ENCODE measurements around the gene RIMBP2.

RIMBP2 gene

GRCh38 chr12:130644146-130644545, 72.0 kb downstream of the RIMBP2 start:
- no peak overlapping the region for H3K4me3 ChIP-seq (ENCODE audit: low read length)
- no peaks in the 10 kb centered on the region for H3K36me3 ChIP-seq (replicated peaks; ENCODE audit: insufficient read depth, low read length)
- H3K4me1 ChIP-seq (ENCODE audit: low read length), result no peaks in the 10 kb centered on the region
- no peaks in the 10 kb centered on the region for H3K9me3 ChIP-seq (replicated peaks; ENCODE audit: insufficient read depth, low read length)
- no peak overlapping the region for H3K27ac ChIP-seq (ENCODE audit: low read length)
- H3F3A ChIP-seq (ENCODE audit: insufficient read depth, low read length), result no peaks in the 10 kb centered on the region
- DNase-seq, result no peak
- H3K79me2 ChIP-seq (ENCODE audit: low read length), result no peaks in the 10 kb centered on the region
- H3K4me2 ChIP-seq (ENCODE audit: low read depth, low read length), result no peak overlapping the region
- TF ChIP-seq CTCF (IDR thresholded peaks at IDR 0.05; ENCODE audit: low read length) (no peak), EZH2 (optimal IDR thresholded peaks at IDR 0.05; ENCODE audit: low read depth, low read length) (no peak)
- H2AFZ ChIP-seq (ENCODE audit: low read length), result no peak overlapping the region
- H4K20me1 ChIP-seq (ENCODE audit: insufficient read depth, low read length), result no peaks in the 10 kb centered on the region
- no peaks in the 10 kb centered on the region for H3K9me2 ChIP-seq (replicated peaks; ENCODE audit: insufficient read depth, low read length)
- no peak overlapping the region for H3K9ac ChIP-seq (ENCODE audit: low read length)
- H3K27me3 ChIP-seq (replicated peaks; ENCODE audit: insufficient read depth, low read length), result no peaks in the 10 kb centered on the region; the same call in 1 of the 2 replicates

- H3K9ac ChIP-seq (ENCODE audit: low read length), result no peak overlapping the region
- H3K27ac ChIP-seq (ENCODE audit: low read length), result no peak overlapping the region
- no peaks in the 10 kb centered on the region; the same call in 1 of the 2 replicates for H3K27me3 ChIP-seq (replicated peaks; ENCODE audit: insufficient read depth, low read length)
- no peak overlapping the region for H2AFZ ChIP-seq (ENCODE audit: low read length)
- TF ChIP-seq EZH2phosphoT487 (IDR thresholded peaks at IDR 0.05; ENCODE audit: low read length) (no peak), CTCF (IDR thresholded peaks at IDR 0.05; ENCODE audit: low read length) (no peak), EZH2 (optimal IDR thresholded peaks at IDR 0.05; ENCODE audit: low read depth, low read length) (no peak)
- H3K4me1 ChIP-seq (ENCODE audit: low read length), result no peaks in the 10 kb centered on the region
- H3K9me2 ChIP-seq (replicated peaks; ENCODE audit: insufficient read depth, low read length), result no peaks in the 10 kb centered on the region
- DNase-seq, result no peak
- H3K9me3 ChIP-seq (replicated peaks; ENCODE audit: insufficient read depth, low read length), result no peaks in the 10 kb centered on the region
- no peak overlapping the region for H3K4me3 ChIP-seq (ENCODE audit: low read length)
- no peaks in the 10 kb centered on the region for H3K79me2 ChIP-seq (ENCODE audit: low read length)
- H3K36me3 ChIP-seq (replicated peaks; ENCODE audit: insufficient read depth, low read length), result no peaks in the 10 kb centered on the region
- H3F3A ChIP-seq (ENCODE audit: insufficient read depth, low read length), result no peaks in the 10 kb centered on the region
- H4K20me1 ChIP-seq (ENCODE audit: insufficient read depth, low read length), result no peaks in the 10 kb centered on the region
- H3K4me2 ChIP-seq (ENCODE audit: low read depth, low read length), result no peak overlapping the region
These were observed 73.2 kb downstream of the RIMBP2 start for GRCh38 chr12:130642856-130643255.

GRCh38 chr12:130641533-130642184, 74.4 kb downstream of the RIMBP2 start:
- Histone ChIP-seq H3K9me2 (replicated peaks; ENCODE audit: insufficient read depth, low read length) (no peaks in the 10 kb centered on the region), H4K20me1 (ENCODE audit: insufficient read depth, low read length) (no peaks in the 10 kb centered on the region), H3K9me3 (replicated peaks; ENCODE audit: insufficient read depth, low read length) (no peaks in the 10 kb centered on the region), H3K27ac (ENCODE audit: low read length) (no peak overlapping the region), H3K4me2 (ENCODE audit: low read depth, low read length) (no peak overlapping the region), H3K4me1 (ENCODE audit: low read length) (no peaks in the 10 kb centered on the region), H2AFZ (ENCODE audit: low read length) (no peak overlapping the region), H3K9ac (ENCODE audit: low read length) (no peak overlapping the region), H3K36me3 (replicated peaks; ENCODE audit: insufficient read depth, low read length) (no peaks in the 10 kb centered on the region), H3K27me3 (replicated peaks; ENCODE audit: insufficient read depth, low read length) (no peaks in the 10 kb centered on the region; the same call in 1 of the 2 replicates), H3K4me3 (ENCODE audit: low read length) (no peak overlapping the region), H3F3A (ENCODE audit: insufficient read depth, low read length) (no peaks in the 10 kb centered on the region), H3K79me2 (ENCODE audit: low read length) (no peaks in the 10 kb centered on the region)
- TF ChIP-seq EZH2 (optimal IDR thresholded peaks at IDR 0.05; ENCODE audit: low read depth, low read length) (no peak), EZH2phosphoT487 (IDR thresholded peaks at IDR 0.05; ENCODE audit: low read length) (no peak), CTCF (IDR thresholded peaks at IDR 0.05; ENCODE audit: low read length) (no peak)
- no peak for DNase-seq
